Measurements from ENCODE around the gene SYNE1.
"Not testable (repeated sequence)": the region's sequence is repeated elsewhere in the genome, so short reads cannot be mapped to it uniquely, and the experiment has no call there.

SYNE1 gene

GRCh38 chr6:152571089-152571488 lies 66.1 kb downstream of the SYNE1 start:
- no peak for DNase-seq (ENCODE audit: low spot score)

DNA sequence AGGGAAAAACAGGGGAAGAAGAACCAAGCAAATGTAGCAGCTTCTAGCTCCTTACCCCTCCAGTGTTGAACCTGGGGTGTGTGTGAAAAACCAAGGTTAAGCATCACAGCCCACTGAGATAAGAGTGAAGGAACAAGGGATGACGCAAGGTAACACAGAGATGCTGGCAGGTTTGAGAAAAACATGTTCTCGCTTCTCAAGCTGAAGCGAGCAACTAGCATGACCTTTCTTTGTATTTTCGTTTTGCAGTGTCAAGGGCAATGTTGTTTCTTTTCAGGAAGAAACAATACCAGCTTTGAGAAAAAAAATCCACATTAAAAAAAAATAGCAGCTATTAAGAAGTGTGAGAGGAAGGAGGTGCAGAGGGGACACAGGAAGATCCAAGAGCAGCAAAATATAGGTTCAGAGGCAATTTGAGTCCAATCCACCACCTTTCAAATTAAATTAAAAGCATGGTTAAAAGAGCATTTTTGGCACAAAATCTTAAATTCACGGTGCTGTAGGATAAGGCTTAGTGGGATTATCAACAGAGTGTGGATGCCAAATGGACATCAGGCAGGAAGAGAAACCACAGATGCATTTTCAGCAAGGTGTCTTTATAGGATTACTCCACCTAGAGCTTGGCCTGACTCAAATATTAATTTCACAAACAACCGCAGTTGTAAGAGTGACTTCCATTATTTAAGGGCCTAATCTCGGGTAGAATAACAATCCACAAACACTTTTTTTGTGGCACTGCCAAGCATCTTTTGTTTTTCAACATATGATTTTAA lies 70.9 kb downstream of the SYNE1 start:
- no peak for DNase-seq (ENCODE audit: low spot score)

- DNase-seq (ENCODE audit: low spot score), result no peak
Observed at GRCh38 chr6:152563177-152563576, 74.0 kb downstream of the SYNE1 start.

- not testable (repeated sequence) for DNase-seq (ENCODE audit: low spot score)
Observed at GRCh38 chr6:152558798-152559197, 78.4 kb downstream of the SYNE1 start.

DNA sequence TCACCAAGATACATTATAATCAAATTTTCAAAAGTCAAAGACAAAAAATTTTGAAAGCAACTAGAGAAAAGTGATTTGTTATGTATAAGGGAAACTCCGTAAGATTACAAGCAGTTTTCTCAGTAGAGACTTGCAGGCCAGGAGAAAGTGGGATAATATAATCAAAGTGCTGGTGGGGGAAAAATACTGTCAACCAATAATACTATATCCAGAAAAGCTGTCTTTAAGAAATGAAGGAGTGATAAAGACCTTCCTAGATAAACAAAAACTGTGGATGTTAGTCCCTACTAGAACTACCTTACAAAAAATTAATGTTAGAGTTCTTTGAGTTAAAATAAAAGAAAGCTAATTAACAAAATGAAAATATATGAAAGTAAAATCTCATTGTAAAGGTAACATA lies 79.7 kb downstream of the SYNE1 start:
- no peak for DNase-seq (ENCODE audit: low spot score)

GRCh38 chr6:152554851-152555250 lies 82.3 kb downstream of the SYNE1 start:
- DNase-seq (ENCODE audit: low spot score), result no peak

DNA sequence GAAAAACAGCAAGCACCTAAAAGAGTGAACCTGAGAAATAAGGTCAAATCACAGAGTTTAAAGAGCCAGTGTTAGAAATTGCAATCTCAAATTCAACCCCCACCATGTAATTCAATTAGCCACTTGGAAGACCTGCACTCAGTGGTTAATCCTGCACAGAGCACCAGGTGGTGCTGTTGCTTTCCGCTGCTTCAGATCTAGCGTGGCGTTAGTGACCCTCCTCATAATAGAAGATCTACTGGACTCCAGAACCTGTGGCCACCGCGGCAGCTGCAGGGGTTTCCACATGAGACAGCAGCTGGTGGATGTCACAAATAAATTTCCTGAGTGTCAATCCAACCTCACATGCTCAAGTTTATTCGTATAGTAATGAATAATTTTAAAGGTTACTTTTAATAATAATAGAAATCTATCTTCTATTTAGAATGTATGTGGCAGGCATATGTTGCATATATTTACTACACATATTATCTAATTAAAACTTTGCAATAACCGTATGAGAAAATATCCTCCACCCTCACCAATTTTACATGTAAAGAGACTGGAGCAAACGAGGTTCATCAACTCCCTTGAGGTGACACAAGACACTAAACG lies 84.4 kb downstream of the SYNE1 start:
- DNase-seq (ENCODE audit: low spot score), result peak; percentile 35

- DNase-seq (ENCODE audit: low spot score), result no peak
Observed at GRCh38 chr6:152543519-152543918, 93.6 kb downstream of the SYNE1 start.

GRCh38 chr6:152540381-152540780 lies 96.8 kb downstream of the SYNE1 start:
- no peak for DNase-seq (ENCODE audit: low spot score)

GRCh38 chr6:152534541-152534940 lies 102.6 kb downstream of the SYNE1 start:
- DNase-seq (ENCODE audit: low spot score), result no peak

DNA sequence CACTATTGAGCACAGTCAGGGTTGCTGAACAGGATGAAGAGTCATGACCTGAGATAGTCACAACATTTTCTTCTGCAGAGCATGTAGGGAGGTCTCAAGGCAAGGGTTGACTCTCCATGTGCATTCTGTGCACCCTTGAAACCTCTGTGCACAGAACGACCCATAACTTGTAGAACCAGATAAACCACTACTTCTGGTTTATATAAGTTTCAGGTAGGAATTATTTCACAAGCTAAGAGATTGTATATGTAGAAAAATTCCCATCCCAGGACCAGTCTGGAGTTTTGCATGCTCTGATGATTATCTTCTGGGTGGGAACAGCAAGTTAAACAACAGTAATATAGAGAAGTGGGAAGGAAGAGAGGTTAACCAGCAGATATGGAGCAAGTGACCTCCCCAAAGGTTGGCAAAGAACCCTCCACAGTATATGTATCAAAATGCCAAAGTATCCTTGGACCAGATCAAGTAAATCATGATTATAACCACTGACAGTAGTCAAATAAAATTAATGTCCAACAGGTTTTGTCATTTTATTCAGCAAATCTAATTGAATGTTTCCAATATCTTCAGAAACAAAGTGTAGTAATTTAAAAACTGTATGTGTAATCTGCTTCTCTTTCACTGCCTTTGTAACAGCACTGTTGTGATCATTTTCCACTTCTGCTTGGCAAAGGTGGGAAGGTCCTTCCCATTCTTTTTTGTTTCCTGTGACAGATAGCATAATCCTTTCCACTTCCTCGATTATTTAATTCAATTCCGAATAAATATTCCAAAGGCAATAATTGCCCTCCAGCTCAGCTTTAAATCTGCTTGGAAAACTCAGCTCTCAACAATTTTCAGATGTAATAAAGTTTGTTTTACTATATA lies 104.4 kb downstream of the SYNE1 start:
- DNase-seq (ENCODE audit: low spot score), result no peak

DNA sequence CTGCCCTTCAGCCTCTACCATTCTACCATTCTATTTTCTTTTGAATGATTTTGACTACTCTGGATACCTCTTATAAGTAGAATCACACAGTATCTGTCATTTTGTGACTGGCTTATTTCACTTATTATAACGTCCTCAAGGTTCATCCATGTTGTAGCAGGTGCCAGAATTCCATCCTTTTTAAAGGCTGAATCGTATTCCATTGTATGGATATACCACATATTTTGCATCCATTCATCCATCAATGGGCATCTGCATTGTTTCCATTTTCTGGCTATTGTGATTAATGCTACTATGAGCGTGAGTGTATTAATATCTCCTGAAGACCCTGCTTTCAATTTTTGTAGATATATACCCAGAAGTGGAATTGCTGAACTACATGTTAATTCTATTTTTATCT lies 105.5 kb downstream of the SYNE1 start:
- no peak for DNase-seq (ENCODE audit: low spot score)

- no peak for DNase-seq (ENCODE audit: low spot score)
Observed at GRCh38 chr6:152529369-152529768, 107.8 kb downstream of the SYNE1 start.

GRCh38 chr6:152514120-152514519 lies 123.0 kb downstream of the SYNE1 start:
- DNase-seq (ENCODE audit: low spot score), result not testable (repeated sequence)

GRCh38 chr6:152509916-152510315 lies 127.2 kb downstream of the SYNE1 start:
- DNase-seq (ENCODE audit: low spot score), result no peak

DNA sequence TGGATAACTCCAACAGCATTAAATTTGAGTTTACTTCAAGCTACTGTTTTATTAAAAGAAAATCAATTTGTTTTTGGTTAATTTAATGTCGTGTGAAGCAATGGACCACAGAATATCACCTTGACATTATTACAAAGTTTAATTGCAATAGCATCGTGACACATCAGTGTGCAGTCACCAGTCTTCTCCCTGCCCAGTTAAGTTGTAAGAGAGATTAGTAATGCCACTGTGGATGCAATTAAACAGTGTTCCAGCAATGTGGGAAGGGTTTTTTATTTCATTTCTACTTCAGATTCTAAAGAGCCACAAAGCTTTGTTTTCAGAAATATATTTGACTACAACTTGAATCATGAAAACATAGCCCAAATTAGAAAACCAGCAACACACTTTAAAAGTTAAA lies 128.7 kb downstream of the SYNE1 start:
- DNase-seq (ENCODE audit: low spot score), result no peak

GRCh38 chr6:152503546-152503945 lies 133.6 kb downstream of the SYNE1 start:
- DNase-seq (ENCODE audit: low spot score), result no peak

- no peak for DNase-seq (ENCODE audit: low spot score)
Observed at GRCh38 chr6:152502421-152503188, 134.6 kb downstream of the SYNE1 start.

DNA sequence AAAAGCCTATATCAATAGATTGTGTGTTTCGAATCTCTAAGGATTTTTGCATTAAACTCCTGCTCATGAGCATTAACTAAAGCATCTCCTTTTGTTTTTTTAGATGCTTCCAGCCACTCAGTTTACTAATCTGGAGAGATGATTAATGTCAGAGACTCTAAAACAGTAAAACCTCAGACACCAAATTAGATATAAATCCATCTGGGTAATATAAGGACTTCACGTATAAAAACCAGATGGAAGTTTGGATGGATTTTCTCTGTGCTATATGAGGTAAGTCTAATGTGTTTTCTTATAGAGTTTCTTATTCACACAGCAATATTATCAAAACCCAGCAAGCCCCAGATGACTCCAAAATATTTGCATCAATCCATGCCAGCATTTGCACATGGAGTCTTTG lies 137.2 kb downstream of the SYNE1 start:
- DNase-seq (ENCODE audit: low spot score), result no peak

DNA sequence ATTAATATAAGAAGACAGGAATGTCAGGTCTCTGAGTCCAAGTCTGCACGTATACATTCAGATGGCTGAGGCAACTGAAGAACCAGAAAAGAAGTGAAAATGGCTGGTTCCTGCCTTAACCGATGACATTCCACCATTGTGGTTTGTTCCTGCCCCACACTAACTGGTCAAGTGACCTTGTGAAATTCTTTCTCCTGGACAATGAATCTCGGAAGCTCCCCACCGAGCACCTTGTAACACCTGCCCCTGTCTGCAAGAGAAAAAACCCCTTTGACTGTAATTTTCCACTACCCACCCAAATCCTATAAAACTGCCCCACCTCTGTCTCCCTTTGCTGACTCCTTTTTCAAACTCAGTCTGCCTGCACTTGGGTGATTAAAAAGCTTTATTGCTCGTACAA lies 140.4 kb downstream of the SYNE1 start:
- no peak for DNase-seq (ENCODE audit: low spot score)

GRCh38 chr6:152495456-152495855 lies 141.7 kb downstream of the SYNE1 start:
- not testable (repeated sequence) for DNase-seq (ENCODE audit: low spot score)

GRCh38 chr6:152492281-152492680 lies 144.9 kb downstream of the SYNE1 start:
- DNase-seq (ENCODE audit: low spot score), result not testable (repeated sequence)

All from COLO829 (cell line).